SK-N-MC (cell line): ENCODE results near the gene SNX11.

Source experiments
- EZH2 ChIP-seq: fragments of 200-600 bp; sonication (generic); IDR thresholded peaks from one replicate; pipeline ENCODE4 v1.6.1; 2017; ENCODE audit warnings: antibody characterized with exemption
- FOXP2 ChIP-seq: optimal IDR thresholded peaks from 2 replicates; pipeline ENCODE3; 2011; ENCODE audit warnings: mild to moderate bottlenecking, moderate library complexity; ENCODE audit not compliant: insufficient read depth; ENCODE audit errors: extremely low read length, control extremely low read depth
- POLR2AphosphoS5 ChIP-seq: IDR thresholded peaks from 2 replicates; pipeline ENCODE4 v1.6.1; 2012; ENCODE audit warnings: mild to moderate bottlenecking, low read depth, low read length, borderline replicate concordance

DNA sequence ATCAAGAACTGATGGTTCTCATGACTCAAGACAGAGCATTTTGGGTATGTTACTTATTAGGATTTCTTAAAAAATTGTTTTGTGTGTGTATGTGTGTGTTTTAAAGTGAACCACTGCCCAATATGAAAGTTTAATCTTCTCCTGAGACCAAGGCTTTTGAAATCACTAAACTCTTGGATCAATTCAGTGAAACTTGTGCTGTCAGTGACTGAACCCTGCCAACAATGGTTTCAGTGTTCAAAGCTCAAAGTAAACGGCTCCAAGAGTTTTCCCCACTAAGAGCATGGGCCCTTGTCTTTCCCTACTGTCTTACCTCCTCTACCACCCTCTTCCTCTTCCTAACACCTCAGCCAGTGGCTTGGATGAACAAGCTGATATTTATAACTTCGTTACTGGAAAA lies 37.4 kb upstream of the SNX11 start:
- TF ChIP-seq POLR2AphosphoS5 = no peak
- TF ChIP-seq EZH2 = no peak
- no peak for TF ChIP-seq FOXP2
